ENCODE results near the gene PSMB5.

Gene PSMB5

DNA sequence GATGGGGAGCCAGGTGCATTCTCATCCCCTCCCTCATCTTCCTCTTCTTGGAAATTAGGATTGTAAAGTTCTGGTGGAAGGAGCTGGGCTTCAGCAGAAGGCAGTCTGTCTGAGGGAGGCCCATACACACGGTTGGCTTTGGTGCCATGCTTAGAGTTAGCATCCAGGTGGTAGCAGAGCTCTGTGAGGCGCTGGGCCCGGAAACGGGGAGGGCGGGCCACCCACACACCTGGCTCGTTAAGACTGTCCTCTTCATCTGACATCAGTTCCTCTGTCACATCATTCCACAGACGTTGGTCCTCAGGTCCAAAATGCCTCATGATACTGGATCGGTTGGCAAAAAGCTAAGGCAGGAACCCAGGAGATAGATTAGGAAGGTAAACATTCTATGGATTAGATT, 47.4 kb downstream of the PSMB5 start:
- no peak for DNase-seq (ENCODE audit: low read depth in 2 of 2)

DNA sequence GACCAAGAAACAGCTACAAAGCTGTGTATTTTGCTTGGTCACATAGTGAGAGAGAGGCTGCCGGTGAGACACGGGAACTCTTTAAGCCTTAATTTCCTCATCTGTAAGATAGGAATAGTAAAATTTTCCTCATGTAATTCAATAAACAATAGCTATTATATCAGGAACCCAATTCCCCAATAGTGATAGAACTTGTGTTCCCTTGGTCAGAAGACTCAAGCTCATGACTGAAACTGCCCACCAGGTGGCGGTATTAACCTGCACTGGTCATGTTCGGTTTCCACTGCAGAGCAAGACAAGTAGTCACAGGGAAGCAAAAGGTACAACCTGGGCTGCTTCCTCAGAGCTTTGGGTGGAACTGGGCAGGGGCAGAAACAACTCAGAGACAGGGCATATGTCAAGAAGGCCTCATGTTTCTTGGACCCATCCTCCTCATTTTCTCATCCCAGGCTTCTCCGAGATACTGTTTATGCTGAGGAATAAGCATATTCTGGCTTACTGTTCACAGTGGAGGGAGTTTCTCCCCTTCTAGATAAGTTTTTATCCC, 48.1 kb downstream of the PSMB5 start:
- peak; percentile 67 to 73 for DNase-seq (ENCODE audit: low read depth in 2 of 2)

DNA sequence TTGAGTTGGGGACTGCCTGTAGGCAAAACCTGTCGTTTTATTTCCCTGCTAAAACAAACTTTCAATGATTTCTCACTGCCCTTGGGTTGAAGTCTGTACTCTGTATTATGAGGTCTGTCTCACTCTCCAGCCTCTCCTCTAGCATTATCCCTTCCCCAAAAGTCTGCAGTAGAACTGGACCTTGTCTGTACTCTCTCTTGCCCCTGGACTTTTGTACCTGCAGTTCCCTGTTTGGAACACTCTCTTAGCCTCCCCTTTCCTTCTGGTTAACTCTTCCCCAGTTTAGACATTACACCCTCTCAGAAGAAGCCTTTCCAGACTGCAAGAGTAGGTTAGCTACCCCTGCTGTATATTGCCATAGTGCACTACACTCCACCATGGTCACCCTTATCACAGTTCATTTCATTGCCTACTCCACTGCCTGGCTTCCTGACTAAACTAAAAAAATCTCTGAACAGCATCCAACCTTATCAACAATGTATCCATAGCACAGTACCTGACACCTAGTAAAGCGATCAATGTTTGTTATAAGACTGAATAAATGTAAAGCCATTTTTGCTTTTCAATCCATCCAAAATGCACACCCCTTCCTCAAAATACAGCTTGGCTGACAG, 48.7 kb downstream of the PSMB5 start:
- DNase-seq (ENCODE audit: low read depth in 2 of 2) = no peak

DNA sequence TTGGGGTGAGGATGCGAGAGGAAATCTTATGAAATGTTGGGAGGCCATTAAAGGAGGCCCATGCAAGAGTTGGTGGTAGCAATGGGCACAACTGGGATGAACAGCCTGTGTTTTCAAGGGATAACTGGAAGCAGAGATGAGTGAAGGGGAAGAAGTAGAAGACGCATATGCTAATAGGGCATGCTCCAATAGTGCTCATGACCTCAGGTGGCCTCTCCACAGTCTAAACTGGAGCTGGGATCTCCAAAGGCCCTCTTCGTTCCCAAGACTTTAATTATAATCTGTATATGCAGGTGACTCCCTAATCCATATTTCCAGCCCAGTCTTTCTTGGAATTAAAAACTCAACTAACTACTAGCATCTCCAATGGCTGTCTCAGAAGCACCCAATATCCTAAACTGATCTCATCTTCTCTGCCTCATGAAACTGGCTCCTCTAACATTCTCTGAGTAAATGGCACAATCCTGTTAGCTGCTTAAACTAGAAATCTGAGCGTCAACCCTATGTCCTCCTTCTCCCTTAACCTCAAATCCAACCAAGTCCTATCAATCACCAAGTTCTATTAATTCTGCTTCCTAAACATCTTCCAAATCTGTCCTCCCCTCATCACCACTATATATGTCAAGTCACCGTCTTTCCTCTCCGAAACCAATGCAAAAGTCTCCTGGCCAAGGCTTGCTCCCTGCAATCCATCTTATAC, 49.6 kb downstream of the PSMB5 start:
- DNase-seq (ENCODE audit: low read depth in 2 of 2) = no peak

DNA sequence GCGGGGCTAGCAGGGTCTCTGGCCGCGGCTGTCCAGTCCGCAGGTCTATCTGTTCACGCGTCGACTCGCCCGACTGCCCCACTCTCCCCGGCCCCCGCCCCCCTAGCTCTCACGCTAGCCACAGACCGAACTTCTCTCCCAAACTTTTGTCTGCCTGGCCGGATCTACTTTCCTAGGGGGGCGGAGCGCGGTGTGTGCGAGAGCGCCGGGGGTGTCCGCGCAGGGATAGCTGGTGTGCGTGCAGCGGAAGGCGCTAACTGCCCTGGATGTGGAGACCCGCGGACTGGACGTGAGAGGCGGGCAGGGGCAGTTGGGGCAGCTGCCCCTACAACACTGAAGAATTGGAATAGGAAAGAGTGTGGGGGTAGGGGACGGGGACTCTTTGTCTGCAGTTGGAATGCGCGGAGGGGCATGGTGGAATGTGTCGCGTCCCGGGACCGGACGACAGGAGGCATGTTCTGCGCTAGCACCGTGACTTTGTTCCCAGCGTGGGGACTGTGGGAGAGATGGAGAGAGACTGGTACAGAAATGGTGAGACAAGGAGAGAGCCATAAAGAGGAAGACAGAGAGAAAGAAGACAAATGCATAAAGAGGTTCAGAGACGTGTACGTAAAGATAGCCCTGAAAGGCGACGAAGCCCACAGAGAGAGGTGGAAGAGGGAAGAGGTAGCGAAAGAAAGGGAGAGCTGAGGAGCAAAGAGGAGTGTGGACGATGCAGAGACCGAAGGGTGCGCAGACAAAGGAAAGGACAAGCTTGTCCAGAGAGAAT, 52.0 kb downstream of the PSMB5 start, which contains the start of gene AJUBA:
Gene AJUBA, minus strand, starts transcription at position 75 of the 769 bp plus-strand sequence. CDS start 285 bp downstream, outside the sequence.
- peak; percentile 52 to 60 for DNase-seq (ENCODE audit: low read depth in 2 of 2)

DNA sequence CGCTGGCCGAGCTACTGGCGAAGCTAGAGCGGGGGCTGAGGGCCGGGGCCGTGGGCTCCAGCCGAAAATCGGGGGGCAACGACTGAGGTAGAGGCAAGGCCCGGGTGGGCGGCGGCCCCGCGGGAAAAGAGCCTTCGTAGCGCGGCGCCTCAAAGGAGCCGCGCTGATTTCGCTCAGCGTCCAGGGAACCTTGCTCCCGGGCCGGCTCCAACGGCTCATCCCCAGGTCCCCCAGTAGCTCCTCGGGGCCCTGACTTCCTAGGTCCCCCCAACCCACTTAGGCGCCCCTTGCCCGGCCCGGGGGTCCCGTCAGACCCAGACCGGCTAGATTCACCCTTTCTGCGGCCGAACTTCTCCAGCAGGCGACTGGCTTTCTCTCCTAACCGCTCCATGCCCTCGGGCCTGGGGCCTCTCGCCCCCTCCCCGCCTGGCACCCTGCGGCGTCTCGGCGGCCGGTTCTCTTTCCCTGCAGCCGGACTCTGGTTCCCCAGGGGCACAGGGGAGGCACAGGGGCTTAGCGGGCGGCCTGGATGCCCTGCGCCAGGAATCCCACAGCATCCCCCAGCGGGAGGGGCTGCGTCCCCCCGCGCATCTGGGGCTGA, 52.7 kb downstream of the PSMB5 start:
- no peak for DNase-seq (ENCODE audit: low read depth in 2 of 2)

DNA sequence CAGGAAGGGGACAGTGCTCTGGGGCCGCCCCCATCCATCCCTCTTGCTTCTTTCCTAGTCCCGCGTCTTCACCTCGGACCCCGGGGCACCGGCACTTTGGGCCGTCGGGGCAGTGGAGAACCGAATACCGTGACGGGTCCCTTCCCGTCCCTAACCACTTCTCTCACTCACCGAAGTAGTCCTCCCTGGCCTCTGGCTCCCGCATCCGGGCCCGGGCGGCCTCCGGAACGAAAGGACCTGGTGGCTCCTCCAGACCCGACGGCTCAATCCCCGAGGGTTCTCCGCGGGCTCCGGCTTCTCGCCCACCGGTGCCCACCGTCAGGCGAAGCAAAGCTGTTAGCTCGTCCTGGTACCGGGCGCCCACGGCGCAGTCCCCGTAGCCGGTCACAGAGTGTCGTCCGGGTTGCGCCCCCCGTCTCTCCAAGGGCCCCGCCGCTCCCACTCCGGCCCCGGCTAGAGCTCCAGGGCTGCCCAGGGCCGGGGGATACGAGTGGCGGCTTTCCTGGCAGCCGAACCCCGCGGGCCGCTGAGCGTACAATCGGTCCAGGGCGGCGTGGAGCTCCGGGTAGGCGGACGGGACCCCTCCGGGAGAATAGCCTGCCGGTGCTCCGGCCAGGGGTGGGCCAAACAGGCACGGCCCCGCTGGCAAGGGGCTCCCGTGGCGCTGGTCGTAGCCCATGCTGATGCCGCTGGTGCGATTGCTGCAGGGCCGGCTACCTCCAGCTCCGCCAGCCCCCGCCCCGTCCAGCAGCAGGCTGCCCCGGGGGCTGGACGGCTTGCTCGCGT, 53.4 kb downstream of the PSMB5 start:
- DNase-seq (ENCODE audit: low read depth in 2 of 2) = no peak

DNA sequence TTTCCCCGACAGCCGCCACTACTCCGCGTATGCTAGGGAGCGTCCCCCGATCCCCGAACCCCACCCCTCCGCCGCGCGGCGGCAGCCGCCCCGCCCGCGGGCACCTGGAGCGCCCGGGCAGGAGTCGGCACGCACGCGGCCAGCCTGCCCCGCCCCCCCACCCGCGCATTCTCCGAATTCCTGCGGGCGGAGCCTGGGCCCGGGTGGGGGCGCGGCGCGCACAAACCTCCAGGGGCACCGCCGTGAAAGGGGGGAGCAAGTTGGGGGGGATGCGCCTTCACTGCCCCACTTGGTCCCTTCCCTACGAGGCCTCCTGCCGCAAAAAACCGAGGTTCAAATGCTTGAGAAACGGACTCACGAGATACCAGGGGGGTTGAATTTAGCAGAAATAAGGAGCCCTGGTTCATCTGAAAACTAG, 54.0 kb downstream of the PSMB5 start:
- no peak for DNase-seq (ENCODE audit: low read depth in 2 of 2)

DNA sequence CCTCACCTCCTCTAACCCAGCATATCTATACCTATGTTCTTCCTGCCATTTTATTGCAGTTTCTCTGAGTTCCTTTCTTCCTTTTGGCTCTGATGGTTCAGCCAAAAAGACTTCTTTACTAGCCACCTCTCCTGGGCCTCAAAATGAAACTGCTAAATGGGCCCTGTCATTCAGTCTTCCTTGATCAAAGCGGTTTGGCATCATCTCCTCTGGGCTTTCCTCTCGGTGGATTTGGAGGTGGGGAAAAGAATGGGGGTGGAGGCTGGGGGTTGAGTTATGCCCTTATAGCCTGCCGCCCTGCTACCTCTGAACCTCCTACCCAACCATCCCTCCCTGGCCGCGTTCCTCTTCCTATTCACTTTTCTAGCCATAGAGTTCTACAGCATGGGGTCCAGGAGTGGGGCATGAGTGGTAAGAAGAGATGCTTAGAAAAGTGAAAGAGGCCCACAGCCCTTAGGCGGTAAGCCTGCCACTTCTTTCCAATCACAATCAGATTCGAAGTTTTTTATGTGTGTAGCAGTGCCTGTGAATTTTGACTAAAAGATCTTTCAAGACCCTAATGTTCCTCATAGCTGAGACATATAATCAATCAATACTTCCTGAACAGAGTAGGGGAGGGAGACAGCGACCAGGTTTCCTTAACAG, 54.8 kb downstream of the PSMB5 start:
- no peak for DNase-seq (ENCODE audit: low read depth in 2 of 2)

DNA sequence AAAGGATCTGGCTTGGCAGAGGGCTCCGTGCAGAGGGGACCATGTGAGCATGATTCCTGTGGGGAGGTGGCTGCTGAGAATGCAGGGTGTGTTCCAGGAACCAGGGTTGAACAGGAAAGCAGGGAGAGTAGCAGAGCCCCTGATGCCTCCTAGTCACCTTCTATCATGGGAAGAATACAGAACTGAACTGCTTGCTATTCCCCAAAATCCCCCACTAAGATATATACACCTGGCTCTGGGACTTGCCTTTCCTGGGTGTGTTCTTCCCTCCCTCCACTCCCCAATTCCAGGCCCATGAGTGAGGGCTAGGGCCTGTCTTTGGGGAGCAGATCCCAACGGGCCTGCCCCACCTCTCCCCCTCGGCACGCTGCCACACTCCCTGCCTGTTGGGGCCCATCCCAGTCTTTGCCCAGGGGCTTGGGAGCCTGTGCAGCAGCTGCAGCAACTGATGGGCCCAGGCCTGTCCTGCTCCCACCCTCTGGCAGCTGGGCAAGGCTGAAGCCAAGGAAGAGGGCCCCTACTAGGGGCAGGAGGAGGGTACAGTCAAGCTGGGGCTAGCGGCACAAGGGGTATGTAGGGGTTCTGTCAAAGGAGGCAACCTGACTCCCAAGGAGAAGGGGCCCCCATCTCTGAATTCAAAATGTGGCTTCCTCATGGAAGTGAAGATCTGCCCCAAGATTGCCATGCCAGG, 55.6 kb downstream of the PSMB5 start:
- DNase-seq (ENCODE audit: low read depth in 2 of 2) = no peak

DNA sequence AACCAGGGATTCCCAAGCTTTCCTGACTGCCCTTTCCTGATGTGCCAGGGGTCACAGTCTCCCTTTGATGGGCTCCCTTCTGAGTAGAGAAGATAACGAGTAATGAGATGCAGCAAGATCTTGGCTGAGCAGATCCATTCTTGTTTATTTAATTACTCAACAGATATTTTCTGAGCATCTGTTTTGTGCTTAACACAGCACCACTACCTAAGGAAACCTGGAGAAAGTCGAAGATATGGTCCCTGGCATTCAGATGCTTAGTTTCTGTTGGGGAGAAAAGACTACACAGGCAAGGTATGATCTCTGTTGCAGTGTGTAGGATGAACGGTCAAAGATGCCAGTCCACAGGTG, 56.2 kb downstream of the PSMB5 start:
- DNase-seq (ENCODE audit: low read depth in 2 of 2) = no peak

DNA sequence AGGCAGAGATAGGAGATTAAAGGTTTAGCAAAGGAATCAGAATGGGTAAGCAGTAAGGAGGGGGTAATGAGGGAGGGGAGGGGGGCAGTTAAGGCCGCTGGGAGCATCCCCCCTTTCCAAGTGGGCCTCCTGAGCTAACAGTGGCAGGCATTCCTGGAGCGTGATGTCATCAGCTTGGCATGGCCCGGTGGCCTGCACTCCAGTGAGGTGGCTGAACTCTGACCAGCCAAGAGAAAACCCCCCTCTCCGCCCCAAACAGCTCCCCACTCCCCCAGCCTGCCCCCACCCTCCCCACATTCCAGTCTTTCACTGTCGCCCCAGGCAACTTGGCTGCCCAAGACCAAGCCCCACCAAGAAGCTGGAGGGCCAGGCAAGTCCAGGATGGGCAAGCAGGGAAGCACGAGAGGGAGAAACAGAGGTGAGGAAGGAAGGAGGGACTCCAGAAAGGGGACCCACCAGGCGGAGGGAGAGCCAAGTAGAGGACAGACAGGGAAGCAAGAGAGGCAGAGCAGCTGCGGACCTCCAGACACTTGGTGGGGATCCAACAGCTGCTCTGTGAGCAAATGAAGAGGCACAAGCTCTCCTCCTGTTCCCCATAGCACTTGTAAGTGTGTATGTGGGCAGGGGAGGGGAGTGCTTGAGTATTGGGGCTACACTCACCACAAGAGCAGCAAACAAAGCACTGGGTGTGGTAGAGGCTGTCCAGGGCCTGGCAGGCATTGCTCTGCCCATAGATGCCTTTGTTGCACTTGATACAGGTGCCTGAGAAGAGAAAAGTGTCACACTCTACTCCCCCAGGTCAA, 56.8 kb downstream of the PSMB5 start:
- no peak for DNase-seq (ENCODE audit: low read depth in 2 of 2)

DNA sequence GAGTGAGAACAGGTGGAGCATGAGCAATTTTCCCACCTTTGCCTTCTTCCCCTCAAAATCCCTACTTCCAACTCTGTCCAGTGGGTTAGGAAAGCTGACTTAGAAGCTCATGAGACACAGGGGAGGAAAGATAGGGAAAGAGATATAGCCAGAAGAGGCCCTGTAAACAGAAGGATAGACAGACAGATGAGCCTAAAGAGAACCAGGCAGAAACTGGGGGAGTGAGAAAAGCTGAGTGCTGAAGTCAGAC, 57.3 kb downstream of the PSMB5 start:
- DNase-seq (ENCODE audit: low read depth in 2 of 2) = no peak

DNA sequence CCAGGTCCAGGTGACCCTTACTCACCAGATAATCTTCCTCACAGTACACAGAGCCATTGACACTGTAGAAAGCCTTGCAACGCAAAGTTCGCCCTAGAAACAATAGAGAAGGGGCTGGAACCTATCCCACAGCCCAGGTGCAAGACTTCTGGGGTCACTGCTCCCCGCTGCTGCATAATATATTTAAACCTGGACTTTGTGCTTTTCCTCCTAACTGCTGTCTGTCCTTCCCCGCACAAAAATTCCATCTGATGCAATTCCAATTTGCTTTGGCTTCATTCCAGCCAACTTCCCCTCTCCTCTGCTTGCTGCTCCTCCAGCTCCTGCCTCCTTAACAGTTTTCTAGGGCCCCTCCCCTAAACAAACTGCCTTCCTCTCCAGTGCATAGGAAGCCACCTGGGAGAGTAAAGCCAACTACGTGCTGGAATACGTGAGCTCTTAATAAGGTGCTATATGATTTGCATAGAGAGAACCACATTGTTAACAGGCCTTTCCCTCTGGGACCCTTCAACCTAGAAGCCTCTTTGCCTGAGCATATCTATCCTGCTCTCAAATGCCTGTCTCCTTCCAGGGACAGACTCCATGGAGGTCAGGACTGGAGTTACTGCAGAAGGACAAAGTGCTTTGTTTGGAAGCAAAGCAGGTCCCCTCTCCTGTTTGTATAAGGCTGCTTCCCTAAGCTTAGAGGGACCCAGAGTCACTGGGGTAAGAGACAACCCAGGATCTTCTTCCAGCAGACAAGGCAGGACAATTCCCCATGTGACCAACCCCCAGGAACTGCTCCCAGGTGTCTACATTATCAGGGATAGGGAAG, 57.9 kb downstream of the PSMB5 start:
- no peak for DNase-seq (ENCODE audit: low read depth in 2 of 2)
